Lung (tissue), 12 donors: ENCODE data around the gene CDH23. TPM values are rescaled to one million over a fixed set of nuclear protein-coding genes. Genes with fewer than 3 reads are reported as not detected.

ENCODE experiments used
- ATAC-seq: fragments of 200-7000 bp; cut with Tn5 transposase; one replicate; pipeline ENCODE4 v1.9.1; 2020; ENCODE audit warnings: moderate number of reproducible peaks; ENCODE audit not compliant: insufficient read depth, low FRiP score
- DNase-seq, 3 donors: peaks; one replicate each; pipeline ENCODE4 v3.0.0-alpha.2; 2013 to 2017
- H3K27ac ChIP-seq, 2 donors: one replicate each; pipeline ENCODE4 v1.5.1; 2013; ENCODE audit warnings: mild to moderate bottlenecking in 2 of 2, moderate library complexity in 2 of 2, control low read depth in 1 of 2, inconsistent platforms in 1 of 2, low read depth in 1 of 2, low read length in 1 of 2
- H3K27me3 ChIP-seq, 3 donors: one replicate each; pipeline ENCODE4 v1.5.1; 2013; ENCODE audit warnings: low read length in 2 of 3; ENCODE audit not compliant: control insufficient read depth in 3 of 3, insufficient read depth in 3 of 3
- H3K36me3 ChIP-seq, 4 donors: one replicate each; pipeline ENCODE4 v1.5.1; 2013; ENCODE audit warnings: low read length in 4 of 4, mild to moderate bottlenecking in 1 of 4, moderate library complexity in 1 of 4; ENCODE audit not compliant: control insufficient read depth in 4 of 4, insufficient read depth in 4 of 4
- H3K4me1 ChIP-seq, 5 donors: one replicate each; pipeline ENCODE4 v1.5.1; 2013; ENCODE audit warnings: low read length in 5 of 5, mild to moderate bottlenecking in 2 of 5, moderate library complexity in 1 of 5; ENCODE audit not compliant: control insufficient read depth in 5 of 5, insufficient read depth in 5 of 5
- H3K4me3 ChIP-seq: one replicate; pipeline ENCODE4 v1.5.1; 2013; ENCODE audit warnings: mild to moderate bottlenecking, control low read depth, moderate library complexity
- H3K9ac ChIP-seq, 2 donors: one replicate each; pipeline ENCODE4 v1.5.1; 2013; ENCODE audit warnings: low read length in 2 of 2, control low read depth in 1 of 2; ENCODE audit not compliant: insufficient read depth in 1 of 2
- H3K9me3 ChIP-seq, 4 donors: one replicate each; pipeline ENCODE4 v1.5.1; 2013; ENCODE audit warnings: low read length in 3 of 4, mild to moderate bottlenecking in 1 of 4, moderate library complexity in 1 of 4; ENCODE audit not compliant: control insufficient read depth in 4 of 4, insufficient read depth in 3 of 4
- WGBS, 2 donors: extraction: QIAGEN DNeasy Blood & Tissue Kit; methylation state at CpG; one replicate each; pipeline ENCODE4 v1.1.7; 2013; 5-methylcytosine and 5-hydroxymethylcytosine counted together
- polyA plus RNA-seq, 2 donors: library from polyadenylated mRNA; stranded (reverse); fragments of 200-250 nt; gene quantifications; one replicate each; pipeline ENCODE4 v1.2.1, GENCODE V29; 2013
- total RNA-seq, 2 donors: library from RNA; depleted of rRNA in 1 of 2; stranded (reverse); fragments of >200 nt in 1 of 2; gene quantifications; one replicate each; pipeline ENCODE4 v1.2.1, GENCODE V29; 2014 to 2021
- TF ChIP-seq, protein P1 (sequence below): IDR thresholded peaks from 2 replicates; pipeline ENCODE4 v1.5.1; 2012; ENCODE audit warnings: mild to moderate bottlenecking; ENCODE audit errors: control extremely low read depth, extremely low read depth
- donor health status: control.
- donor health status: control.
- donor health status: Bipolar disorder and iron deficiency.
- donor health status: healthy.
- donor health status: DM: yes; HTN: yes; CAD: no.

The CDH23 gene
- total and polyA plus RNA-seq, 4 donors, result 4.5 to 29.5 (median 6.0) TPM

DNA sequence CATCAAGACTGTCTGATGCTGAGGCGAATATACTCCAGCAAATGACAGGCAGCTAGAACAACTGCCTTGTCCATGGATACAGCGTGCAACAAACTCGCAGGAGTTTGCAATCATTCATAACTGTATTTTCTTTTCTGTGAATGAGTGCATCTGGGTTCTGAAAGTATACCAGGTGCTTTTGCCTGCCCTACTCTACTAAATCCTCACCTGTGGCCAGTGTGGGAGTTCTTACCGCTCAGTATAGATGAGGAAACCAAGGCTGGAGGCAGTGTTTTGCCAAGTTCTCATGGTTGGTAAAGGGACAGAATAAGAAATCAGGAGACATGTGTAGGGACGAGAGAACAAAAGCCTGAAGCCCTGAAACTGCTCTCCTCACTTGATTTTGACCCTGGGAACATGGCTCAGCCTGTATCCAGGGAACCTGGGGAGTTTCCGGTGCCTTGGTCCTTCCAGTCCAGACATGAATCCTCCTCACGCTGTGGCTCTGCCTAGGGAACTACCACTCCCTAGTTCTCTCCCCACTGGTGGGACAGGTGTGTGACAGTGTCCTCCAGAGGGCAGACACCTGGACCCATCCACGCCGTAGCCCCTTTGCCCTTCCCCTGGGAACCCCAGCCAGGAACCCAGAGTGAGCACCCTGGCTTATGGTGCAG is 142.0 kb downstream of the CDH23 start:
- TF ChIP-seq, protein P1, sequence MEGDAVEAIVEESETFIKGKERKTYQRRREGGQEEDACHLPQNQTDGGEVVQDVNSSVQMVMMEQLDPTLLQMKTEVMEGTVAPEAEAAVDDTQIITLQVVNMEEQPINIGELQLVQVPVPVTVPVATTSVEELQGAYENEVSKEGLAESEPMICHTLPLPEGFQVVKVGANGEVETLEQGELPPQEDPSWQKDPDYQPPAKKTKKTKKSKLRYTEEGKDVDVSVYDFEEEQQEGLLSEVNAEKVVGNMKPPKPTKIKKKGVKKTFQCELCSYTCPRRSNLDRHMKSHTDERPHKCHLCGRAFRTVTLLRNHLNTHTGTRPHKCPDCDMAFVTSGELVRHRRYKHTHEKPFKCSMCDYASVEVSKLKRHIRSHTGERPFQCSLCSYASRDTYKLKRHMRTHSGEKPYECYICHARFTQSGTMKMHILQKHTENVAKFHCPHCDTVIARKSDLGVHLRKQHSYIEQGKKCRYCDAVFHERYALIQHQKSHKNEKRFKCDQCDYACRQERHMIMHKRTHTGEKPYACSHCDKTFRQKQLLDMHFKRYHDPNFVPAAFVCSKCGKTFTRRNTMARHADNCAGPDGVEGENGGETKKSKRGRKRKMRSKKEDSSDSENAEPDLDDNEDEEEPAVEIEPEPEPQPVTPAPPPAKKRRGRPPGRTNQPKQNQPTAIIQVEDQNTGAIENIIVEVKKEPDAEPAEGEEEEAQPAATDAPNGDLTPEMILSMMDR, result no peak
- H3K27me3 ChIP-seq, result no peaks in the 10 kb centered on the region
- no peak overlapping the region for H3K27ac ChIP-seq
- H3K4me1 ChIP-seq, result peaks cover 0 to 29% (median 17%) of the 10 kb centered on the region in 5 donors
- no peaks in the 10 kb centered on the region for H3K9me3 ChIP-seq
- H3K4me3 ChIP-seq, result no peak overlapping the region
- no peaks in the 10 kb centered on the region for H3K36me3 ChIP-seq
- no peak for ATAC-seq
- 87 to 88% methylated on average over 9 of the region's 9 CpGs for WGBS, 2 donors
- DNase-seq, result no peak
- H3K9ac ChIP-seq, result no peak overlapping the region

DNA sequence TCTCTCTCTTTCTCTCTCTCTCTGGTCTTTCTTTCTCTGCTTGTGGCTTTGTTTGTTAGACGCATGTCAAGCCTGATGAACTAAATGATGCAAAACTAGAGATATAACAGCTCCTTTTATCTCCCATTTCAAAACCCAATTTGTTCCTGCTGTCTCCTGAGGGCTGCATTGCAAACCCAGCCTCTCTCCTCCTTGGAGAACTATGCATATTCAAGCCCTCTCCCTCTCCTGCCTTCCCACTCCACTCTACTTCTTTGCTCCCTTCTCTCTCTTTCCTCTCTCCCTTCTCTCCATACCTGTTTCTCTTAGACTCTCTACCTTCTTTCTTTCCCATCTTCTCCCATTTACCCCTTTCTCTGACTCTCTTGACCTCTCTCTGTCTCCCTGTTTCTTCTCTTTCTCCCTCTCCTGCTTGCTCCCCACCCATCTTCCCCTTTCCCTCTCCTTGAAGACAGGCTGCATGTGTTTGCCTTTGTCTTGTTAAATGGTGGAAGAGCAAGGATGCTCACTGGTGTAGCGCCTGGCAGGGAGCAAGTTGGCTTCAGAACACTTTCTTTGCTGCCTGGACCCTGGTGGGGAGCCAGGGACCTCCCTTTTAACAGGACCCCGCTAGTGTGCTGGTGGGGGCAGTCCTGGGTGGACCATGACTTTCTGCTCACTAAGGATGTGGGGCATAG is 142.9 kb downstream of the CDH23 start:
- no peaks in the 10 kb centered on the region for H3K9me3 ChIP-seq
- H3K4me3 ChIP-seq, result no peak overlapping the region
- DNase-seq (no peak), ATAC-seq (no peak)
- WGBS, 2 donors, result 83 to 87% methylated on average over 3 of the region's 3 CpGs
- H3K27ac ChIP-seq, result no peak overlapping the region
- no peak overlapping the region for H3K9ac ChIP-seq
- no peaks in the 10 kb centered on the region for H3K27me3 ChIP-seq
- H3K4me1 ChIP-seq, result peaks cover 0 to 22% (median 9%) of the 10 kb centered on the region in 5 donors
- TF ChIP-seq, protein P1, result no peak
- H3K36me3 ChIP-seq, result no peaks in the 10 kb centered on the region

DNA sequence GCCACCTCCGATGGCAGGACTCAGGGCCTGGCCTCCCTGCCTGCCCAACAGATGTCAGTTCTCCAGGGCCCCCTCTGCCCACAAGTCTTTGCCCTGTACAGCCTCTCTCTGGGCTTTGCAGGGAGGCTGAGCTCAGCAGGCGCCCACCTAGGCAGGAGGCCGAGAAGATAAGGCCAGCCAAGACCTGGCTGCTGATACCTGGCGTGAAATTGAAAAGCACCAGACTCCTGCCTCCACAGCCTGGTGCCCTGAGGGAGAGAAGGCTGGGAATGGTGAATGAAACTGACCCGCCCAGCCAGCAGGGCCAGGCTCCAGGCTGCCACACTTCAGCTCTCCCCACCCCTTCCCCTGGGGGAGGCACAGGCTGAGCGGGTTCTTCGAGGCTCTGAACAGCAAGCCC is 145.8 kb downstream of the CDH23 start:
- TF ChIP-seq, protein P1, result no peak
- no peaks in the 10 kb centered on the region for H3K36me3 ChIP-seq
- WGBS, 2 donors, result 91 to 93% methylated on average over 7 of the region's 7 CpGs
- no peak overlapping the region for H3K9ac ChIP-seq
- no peaks in the 10 kb centered on the region for H3K9me3 ChIP-seq
- ATAC-seq, result no peak
- DNase-seq, result no peak
- H3K4me3 ChIP-seq, result no peak overlapping the region
- peaks cover 0 to 11% (median 4%) of the 10 kb centered on the region in 5 donors for H3K4me1 ChIP-seq
- no peak overlapping the region for H3K27ac ChIP-seq
- H3K27me3 ChIP-seq, result no peaks in the 10 kb centered on the region
